GM12875 (cell line): ENCODE results near the gene KCNIP1.

Source experiments
- H3K4me3 ChIP-seq: one replicate; pipeline ENCODE4 v1.5.1; 2011; ENCODE audit warnings: low read depth, low read length, control low read depth
- TF ChIP-seq, protein P1 (sequence below): IDR thresholded peaks from 2 replicates; pipeline ENCODE4 v1.5.1; 2011; ENCODE audit warnings: low read depth, mild to moderate bottlenecking, control low read depth, inconsistent platforms, low read length, moderate library complexity, borderline replicate concordance; ENCODE audit not compliant: insufficient read depth

KCNIP1 gene

DNA sequence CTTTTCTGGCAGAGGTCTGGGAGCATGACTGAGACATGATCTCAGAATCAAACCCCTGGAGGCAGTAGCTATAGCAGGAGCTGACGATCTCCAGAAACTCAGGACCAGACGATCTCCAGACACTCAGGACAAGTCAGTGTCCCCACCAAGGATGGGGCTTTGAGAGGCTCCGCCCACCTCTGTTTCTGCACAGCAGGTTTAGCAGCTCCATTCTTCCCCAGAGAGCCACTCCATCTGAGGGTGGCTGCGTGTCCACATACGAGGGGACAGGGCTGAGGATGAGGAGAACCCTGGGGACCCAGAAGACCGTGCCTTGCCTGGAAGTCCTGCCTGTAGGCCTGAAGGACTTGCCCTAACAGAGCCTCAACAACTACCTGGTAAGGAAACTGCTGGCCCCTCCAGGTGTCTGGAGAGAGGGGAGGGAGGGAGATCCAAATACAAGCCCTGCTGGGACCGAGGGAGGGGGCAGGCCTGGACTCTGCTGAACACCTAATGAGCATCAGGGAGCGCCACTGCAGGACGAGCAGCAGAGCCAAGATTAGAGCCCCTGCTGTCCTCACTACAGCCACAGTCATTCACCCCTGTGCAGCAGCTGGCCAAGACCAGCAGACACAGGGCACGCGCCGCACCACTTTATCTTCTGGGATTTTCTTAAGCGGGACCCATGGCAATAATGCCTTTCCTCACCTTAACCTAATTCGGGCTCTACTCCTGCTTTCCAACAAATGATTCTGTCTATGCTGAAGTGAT, 279.9 kb downstream of the KCNIP1 start, which contains the start of gene GABRP:
Gene GABRP (plus strand): TSS at position 228 of the 750 bp plus-strand sequence. CDS start 4,891 bp downstream, outside the sequence.
- no peak within 1 kb of the TSS for H3K4me3 ChIP-seq
- TF ChIP-seq, protein P1, sequence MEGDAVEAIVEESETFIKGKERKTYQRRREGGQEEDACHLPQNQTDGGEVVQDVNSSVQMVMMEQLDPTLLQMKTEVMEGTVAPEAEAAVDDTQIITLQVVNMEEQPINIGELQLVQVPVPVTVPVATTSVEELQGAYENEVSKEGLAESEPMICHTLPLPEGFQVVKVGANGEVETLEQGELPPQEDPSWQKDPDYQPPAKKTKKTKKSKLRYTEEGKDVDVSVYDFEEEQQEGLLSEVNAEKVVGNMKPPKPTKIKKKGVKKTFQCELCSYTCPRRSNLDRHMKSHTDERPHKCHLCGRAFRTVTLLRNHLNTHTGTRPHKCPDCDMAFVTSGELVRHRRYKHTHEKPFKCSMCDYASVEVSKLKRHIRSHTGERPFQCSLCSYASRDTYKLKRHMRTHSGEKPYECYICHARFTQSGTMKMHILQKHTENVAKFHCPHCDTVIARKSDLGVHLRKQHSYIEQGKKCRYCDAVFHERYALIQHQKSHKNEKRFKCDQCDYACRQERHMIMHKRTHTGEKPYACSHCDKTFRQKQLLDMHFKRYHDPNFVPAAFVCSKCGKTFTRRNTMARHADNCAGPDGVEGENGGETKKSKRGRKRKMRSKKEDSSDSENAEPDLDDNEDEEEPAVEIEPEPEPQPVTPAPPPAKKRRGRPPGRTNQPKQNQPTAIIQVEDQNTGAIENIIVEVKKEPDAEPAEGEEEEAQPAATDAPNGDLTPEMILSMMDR: no peak

DNA sequence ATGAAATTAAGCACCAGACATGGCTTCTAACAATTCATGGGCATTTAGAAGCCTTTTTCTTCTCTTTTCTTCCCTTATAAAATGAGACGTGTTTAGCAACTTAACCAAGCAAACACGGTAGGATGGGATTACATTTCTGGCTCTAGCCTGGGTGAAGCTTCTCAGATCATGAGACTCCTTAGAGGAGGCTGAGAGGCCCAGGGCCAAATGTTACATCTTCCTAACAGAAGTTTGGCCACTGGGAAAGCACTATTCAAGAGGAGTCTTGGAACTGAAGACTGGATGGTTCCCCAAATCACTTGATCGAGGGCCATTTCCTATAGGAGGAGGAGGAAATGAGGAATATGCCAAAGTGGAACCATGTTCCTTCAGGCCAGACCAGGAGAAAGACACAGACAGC, 281.6 kb downstream of the KCNIP1 start:
- TF ChIP-seq, protein P1: no peak
- H3K4me3 ChIP-seq: no peak overlapping the region
